NCI-H82 treated with DMSO at 0.1 percent for 48 hours (cell line): Measurements from ENCODE around the gene ALKBH8.
"Not testable (repeated sequence)": the region's sequence is repeated elsewhere in the genome, so short reads cannot be mapped to it uniquely, and the experiment has no call there.

Source experiments
- DNase-seq: peaks from one replicate; lab custom pipeline; 2025; ENCODE audit not compliant: unreplicated experiment; lab: John Stamatoyannopoulos, UW

ALKBH8 gene

DNA sequence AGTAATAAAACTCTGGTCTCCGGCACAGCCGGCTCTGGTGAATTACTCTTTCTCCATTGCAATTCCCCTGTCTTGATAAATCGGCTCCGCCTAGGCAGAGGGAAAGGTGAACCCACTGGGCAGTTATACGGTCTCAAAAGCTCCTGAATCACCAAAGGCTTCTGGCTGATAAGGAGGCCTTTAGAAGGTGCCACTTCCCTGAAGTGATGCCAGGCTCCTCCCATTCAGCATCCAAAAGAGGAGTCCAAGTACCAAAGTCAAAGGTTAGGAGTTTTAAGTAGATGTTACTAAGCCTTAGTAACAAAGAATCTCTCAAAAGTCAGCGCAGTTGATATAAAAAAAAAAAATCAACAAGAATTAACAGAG lies 11.8 kb upstream of the ALKBH8 start:
- no peak for DNase-seq

DNA sequence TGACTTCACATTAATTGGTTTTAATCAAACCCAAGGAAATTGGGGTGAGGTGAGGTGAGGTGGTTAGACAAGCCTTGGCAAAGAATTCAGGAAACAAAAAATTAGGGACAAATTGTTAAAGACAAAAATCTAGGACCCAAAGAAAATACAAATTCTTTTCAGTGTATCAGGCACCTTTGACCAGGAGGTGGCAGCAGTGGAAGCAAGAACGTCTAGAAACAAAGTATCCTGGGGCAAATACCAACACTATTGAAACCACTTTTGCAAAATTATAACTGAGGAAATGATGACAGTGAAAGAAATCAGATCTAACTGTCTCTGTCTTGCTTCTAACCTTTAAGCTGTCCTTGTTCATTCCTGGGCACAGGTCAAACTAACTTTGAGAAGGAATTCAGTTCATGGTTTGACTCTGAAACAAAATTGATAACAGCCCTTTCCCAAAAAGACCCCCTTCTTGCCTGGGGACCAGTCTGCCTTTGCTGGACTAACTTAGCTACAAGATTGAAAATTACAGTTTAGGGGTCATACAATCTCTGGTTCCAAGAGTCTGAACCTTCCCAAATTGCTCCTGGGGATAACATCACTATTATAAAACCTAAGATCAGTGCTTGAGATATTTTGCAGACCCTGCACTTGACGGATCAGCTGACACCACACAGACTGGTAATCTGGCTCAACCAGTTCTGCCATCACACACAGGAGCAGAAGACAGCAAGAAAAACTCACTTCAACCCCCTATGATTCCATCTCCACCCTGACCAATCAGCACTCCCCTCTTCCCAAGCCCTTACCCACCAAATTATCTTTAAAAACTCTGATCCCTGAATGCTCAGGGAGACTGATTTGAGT lies 11.2 kb upstream of the ALKBH8 start:
- peak; percentile 3 for DNase-seq

- no peak for DNase-seq
Observed at GRCh38 chr11:107573438-107573837, 7.9 kb upstream of the ALKBH8 start.

GRCh38 chr11:107570015-107570414 lies 4.5 kb upstream of the ALKBH8 start:
- no peak for DNase-seq

GRCh38 chr11:107567739-107568335 lies 2.3 kb upstream of the ALKBH8 start:
- DNase-seq, result no peak

GRCh38 chr11:107566569-107566968 lies 1.0 kb upstream of the ALKBH8 start:
- DNase-seq, result no peak

DNA sequence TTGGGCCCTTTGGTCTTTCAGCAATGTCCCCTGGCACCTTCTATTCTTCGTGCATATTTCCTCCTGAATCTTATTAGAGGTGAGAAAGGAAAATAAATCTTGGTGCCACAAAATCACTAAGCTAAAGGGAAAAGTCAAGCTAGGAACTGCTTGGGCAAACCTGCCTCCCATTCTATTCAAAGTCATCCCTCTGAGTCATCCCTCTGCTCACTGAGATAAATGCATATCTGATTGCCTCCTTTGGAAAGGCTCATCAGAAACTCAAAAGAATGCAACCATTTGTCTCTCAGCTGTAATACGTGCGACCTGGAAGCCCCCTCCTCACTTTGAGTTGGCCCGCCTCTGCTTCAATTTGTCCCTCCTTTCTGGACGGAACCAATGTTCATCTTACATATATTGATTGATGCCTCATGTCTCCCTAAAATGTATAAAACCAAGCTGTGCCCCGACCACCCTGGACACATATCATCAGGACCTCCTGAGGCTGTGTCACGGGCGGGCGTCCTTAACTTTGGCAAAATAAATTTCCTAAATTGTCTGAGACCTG lies 493 bp upstream of the ALKBH8 start:
- DNase-seq, result not testable (repeated sequence)

GRCh38 chr11:107564877-107565218 lies 687 bp downstream of the ALKBH8 start:
- DNase-seq, result no peak

DNA sequence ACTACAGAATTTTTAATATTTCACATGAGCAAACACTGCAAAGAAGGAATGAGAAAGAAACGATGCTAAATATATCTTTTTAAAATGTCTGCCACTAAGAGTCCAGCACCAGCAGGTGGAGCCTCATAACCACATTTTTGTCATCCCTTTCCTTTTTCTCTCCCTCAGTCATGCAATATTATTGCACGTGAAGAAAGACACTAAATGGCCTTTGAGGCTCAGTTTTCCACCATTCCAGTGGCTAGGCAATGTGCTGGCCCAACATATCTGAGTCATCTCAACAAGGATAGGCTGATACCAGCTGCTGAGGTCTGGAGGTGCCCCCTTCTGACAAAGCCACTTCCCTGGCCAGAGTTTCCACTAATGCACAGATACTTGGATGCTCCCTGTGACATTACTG lies 1.8 kb downstream of the ALKBH8 start:
- peak; percentile 9 for DNase-seq

GRCh38 chr11:107562647-107563208 lies 2.8 kb downstream of the ALKBH8 start:
- DNase-seq, result no peak

- DNase-seq, result no peak
Observed at GRCh38 chr11:107561688-107562087, 3.8 kb downstream of the ALKBH8 start.

DNA sequence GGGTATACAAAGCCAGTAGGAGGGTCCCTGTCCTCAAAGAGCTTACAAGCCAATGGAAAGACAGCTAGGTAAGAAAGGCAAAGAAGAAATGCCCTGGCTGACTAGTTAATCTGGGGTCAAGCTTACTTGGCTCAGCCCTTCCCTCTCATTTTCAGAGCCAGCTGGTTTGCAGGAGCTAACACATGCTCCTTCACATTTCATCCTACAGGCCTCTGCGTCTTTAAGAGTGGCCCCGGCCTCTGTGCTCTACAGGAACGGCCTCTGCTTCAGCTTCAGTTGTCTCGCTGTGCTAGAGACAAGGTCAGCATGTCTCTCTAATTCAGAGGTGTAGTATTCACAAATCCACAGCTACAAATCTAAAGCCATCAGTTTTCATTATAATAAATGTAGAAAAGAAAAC lies 15.2 kb downstream of the ALKBH8 start:
- DNase-seq, result no peak

DNA sequence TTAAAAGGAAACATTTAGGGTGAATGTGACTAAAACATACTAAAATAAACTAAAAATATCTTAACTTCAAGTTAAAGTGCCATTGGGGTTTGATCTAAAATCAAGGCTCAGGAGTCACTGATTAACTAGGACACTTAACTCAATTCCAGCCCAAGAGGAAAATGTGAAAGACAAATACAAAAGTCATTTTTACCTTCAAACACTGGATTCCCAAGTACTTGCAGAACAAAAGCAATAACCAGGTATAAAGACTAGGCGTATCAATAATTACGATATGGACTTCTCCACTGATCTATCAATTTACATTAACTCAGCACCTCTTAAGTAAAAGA lies 15.6 kb downstream of the ALKBH8 start:
- no peak for DNase-seq

- no peak for DNase-seq
Observed at GRCh38 chr11:107549253-107549953, 16.1 kb downstream of the ALKBH8 start.

DNA sequence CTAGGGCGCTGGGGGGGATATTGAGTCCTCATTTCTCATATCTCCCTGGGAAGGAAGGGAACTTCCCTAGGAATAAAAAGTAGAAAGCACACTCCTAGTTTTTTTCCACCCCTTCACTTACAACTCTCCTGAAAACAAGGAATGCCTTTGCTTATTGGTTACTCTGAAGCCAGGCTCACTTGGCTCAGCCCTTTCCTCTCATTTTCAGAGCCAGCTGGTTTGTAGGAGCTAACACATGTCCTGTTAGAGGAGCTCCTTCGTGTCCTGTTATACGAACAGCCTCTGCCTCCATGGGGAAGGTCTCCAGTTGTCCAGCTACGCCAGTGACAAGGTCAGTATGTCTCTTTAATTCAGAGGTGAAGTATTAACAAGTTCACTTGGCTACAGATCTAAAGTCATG lies 17.6 kb downstream of the ALKBH8 start:
- no peak for DNase-seq

GRCh38 chr11:107545101-107545514 lies 20.4 kb downstream of the ALKBH8 start:
- no peak for DNase-seq

DNA sequence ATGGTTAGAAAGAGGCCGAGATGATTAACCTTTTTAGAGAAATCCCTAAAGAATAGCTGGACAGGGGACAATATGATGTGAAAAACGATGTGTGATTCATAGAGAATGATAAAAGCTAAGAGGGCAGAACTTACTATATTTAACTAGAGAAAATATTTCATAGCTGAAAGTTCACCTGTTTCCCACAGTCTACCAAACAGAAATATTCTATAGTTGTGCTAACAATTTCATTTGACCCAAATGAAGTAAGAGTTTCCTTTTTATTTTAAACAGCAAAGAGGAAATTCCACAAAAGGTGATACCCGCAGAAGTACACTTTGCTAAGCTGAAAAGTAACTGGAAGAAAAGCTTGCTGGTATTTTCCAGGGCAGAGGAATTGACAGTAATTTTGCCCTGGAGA lies 26.7 kb downstream of the ALKBH8 start:
- DNase-seq, result no peak

GRCh38 chr11:107538239-107538638 lies 27.3 kb downstream of the ALKBH8 start:
- DNase-seq, result no peak

DNA sequence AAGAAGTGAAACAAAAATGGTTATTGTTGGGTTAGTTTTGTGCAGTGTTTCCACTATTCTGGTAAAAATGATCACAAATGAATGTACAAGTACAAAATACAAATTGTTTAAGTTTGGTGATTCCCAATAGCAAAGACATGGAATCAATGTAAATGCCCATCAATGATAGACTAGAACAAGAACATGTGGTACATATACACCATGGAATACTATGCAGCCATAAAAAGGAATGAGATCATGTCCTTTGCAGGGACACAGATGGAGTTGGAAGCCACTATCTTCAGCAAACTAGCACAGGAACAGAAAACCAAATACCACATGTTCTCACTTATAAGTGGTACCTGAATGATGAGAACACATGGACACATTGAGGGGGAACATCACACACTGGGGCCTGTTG lies 28.4 kb downstream of the ALKBH8 start:
- not testable (repeated sequence) for DNase-seq

- DNase-seq, result no peak
Observed at GRCh38 chr11:107526197-107526596, 39.3 kb downstream of the ALKBH8 start.

- no peak for DNase-seq
Observed at GRCh38 chr11:107508858-107509244, 56.7 kb downstream of the ALKBH8 start.
